Esophagus muscularis mucosa (tissue), 4 donors: ENCODE data around the gene ZMYND15. TPM values are rescaled to one million over a fixed set of nuclear protein-coding genes. Genes with fewer than 3 reads are reported as not detected.
A peak's percentile ranks its signal among the peaks of the same experiment; 100 is the strongest.

Experiments used
- DNase-seq: peaks from one replicate; pipeline ENCODE4 v3.0.0-alpha.2; 2017; ENCODE audit errors: extremely low spot score
- H3K27ac ChIP-seq, 4 donors: fragments of 200-600 bp; sonication (generic); replicated peaks in 1 of 4; 1 replicate in 3 of 4; 2 replicates in 1 of 4; pipeline ENCODE4 v1.5.1; 2016 to 2019; ENCODE audit warnings: mild to moderate bottlenecking in 1 of 4
- H3K27me3 ChIP-seq, 4 donors: fragments of 200-600 bp; sonication (generic); one replicate each; pipeline versions ENCODE4 v1.5.1 to v1.6.0; 2016 to 2019
- H3K36me3 ChIP-seq, 4 donors: fragments of 200-600 bp; sonication (generic); one replicate each; pipeline ENCODE4 v1.5.1; 2016 to 2019
- H3K4me1 ChIP-seq, 4 donors: fragments of 200-600 bp; sonication (generic); one replicate each; pipeline ENCODE4 v1.5.1; 2016 to 2019
- H3K4me3 ChIP-seq, 4 donors: fragments of 200-600 bp; sonication (generic); 1 replicate in 2 of 4; 2 replicates in 2 of 4; pipeline ENCODE4 v1.5.1; 2016 to 2019; ENCODE audit warnings: mild to moderate bottlenecking in 4 of 4, moderate library complexity in 1 of 4
- H3K9me3 ChIP-seq, 4 donors: fragments of 200-600 bp; sonication (generic); 1 replicate in 3 of 4; 2 replicates in 1 of 4; pipeline ENCODE4 v1.5.1; 2016 to 2019
- EP300 ChIP-seq: sonication (generic); formaldehyde crosslinking; IDR thresholded peaks from one replicate; pipeline ENCODE4 v1.6.1; 2017; ENCODE audit warnings: antibody characterized with exemption
- POLR2A ChIP-seq: fragments of 450-650 bp; IDR thresholded peaks from one replicate; pipeline ENCODE4 v1.6.1; 2017; ENCODE audit warnings: antibody characterized with exemption, moderate library complexity, mild to moderate bottlenecking, low read depth
- POLR2AphosphoS5 ChIP-seq, 2 donors: sonication (generic); formaldehyde crosslinking; IDR thresholded peaks; one replicate each; pipeline ENCODE4 v1.6.1; 2017; ENCODE audit warnings: antibody characterized with exemption in 2 of 2
- WGBS: methylation state at CpG from one replicate; pipeline ENCODE4 v1.1.5; 2018; 5-methylcytosine and 5-hydroxymethylcytosine counted together
- intact Hi-C: fragments of 100-400 bp; cut with DNase I; formaldehyde crosslinking; loops from one replicate; pipeline ENCODE4 v1.15.1; 2023
- total RNA-seq, 4 donors: library from RNA; depleted of rRNA; stranded (reverse); fragments of >200 nt; gene quantifications; one replicate each; pipeline versions ENCODE4 v1.1.0 to v1.2.1, GENCODE V29; 2016
- TF ChIP-seq, protein P1 (sequence below), 3 experiments: fragments of 200-600 bp in 2 of 3; fragments of 450-650 bp in 1 of 3; sonication (generic) in 2 of 3; IDR thresholded peaks; one replicate each; pipeline ENCODE4 v1.5.1; 2017 to 2019; ENCODE audit warnings: antibody characterized with exemption in 3 of 3, mild to moderate bottlenecking in 2 of 3, moderate library complexity in 1 of 3

The ZMYND15 gene
- total RNA-seq, 4 donors from 2014 or later: 0.23 to 0.50 (median 0.42) TPM; not detected in 1

DNA sequence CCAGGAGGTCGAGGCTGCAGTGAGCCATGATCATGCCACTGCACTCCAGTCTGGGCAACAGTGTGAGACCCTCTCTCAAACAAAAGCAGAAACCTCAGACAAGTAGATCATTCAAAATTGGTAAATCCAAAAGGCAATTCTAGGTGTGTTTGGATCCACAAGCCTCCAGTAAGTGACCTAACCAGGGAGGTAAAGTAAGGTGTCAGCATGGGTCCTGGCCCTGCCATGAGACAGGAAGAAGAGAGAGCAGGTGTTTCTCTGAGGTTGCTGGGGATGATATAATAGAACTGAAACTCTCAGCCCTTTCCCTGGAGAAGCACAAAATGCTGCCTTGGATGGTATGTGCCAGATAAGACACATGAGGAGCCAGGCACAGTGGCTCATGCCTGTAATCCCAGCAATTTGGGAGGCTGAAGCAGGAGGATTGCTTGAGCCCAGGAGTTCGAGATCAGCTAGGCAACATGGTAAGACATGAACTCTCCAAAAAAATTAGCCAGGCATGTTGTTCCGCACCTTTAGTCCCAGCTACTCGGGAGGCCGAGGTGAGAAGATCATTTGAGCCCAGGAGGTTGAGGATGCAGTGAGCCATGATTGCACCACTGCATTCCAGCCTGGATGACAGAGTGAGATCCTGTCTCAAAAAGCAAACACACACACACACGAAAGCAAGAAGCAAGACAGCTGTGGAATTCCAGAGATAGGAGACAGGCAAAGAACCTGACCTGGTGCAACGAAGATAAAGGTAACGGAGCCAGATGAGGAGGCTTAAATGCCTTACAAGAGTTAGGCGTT is 38.5 kb downstream of the ZMYND15 start:
- Histone ChIP-seq H3K4me3 (no peak overlapping the region), H3K4me1 (no peaks in the 10 kb centered on the region), H3K9me3 (no peaks in the 10 kb centered on the region), H3K36me3 (no peaks in the 10 kb centered on the region), H3K27ac (no peak overlapping the region), H3K27me3 (peaks cover 0 to 66% (median 12%) of the 10 kb centered on the region in 4 donors)
- no peak for TF ChIP-seq POLR2A
- TF ChIP-seq EP300: no peak
- TF ChIP-seq, protein P1, sequence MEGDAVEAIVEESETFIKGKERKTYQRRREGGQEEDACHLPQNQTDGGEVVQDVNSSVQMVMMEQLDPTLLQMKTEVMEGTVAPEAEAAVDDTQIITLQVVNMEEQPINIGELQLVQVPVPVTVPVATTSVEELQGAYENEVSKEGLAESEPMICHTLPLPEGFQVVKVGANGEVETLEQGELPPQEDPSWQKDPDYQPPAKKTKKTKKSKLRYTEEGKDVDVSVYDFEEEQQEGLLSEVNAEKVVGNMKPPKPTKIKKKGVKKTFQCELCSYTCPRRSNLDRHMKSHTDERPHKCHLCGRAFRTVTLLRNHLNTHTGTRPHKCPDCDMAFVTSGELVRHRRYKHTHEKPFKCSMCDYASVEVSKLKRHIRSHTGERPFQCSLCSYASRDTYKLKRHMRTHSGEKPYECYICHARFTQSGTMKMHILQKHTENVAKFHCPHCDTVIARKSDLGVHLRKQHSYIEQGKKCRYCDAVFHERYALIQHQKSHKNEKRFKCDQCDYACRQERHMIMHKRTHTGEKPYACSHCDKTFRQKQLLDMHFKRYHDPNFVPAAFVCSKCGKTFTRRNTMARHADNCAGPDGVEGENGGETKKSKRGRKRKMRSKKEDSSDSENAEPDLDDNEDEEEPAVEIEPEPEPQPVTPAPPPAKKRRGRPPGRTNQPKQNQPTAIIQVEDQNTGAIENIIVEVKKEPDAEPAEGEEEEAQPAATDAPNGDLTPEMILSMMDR (IDR thresholded peaks at IDR 0.05): no peak
- TF ChIP-seq POLR2AphosphoS5 (IDR thresholded peaks at IDR 0.05): no peak
- intact Hi-C loops: no loop called here
- no peak for DNase-seq
- 40% methylated on average over 5 of the region's 9 CpGs for WGBS

DNA sequence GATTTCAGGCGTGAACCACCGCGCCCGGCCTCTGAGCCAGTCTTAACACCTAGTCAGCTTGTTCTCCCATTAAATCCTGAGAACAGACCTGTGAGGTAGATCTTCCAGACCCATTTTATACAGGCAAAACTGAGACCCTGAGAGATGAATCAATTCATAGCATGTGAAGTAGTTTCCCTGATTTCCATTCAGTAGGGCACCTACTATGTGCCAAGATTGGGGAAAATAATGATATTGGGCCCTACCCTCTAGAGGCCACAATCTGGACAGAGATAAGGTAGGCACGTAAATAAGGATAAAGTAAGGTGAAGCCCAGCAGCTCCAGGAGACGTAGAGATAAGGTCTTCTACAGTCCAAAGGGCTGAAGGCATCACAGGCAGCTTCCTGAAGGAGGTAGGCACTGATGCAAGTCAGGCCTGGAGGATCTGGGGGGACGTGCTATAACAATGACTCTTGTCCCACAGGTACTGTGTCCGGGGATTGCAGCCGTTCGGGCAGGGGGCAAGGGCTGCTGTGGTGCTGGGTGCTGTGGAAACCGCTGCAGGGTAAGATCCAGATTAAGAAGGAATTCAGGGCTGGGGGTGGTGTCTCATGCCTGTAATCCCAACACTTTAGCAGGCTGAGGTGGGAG is 40.8 kb downstream of the ZMYND15 start:
- H3K27me3 ChIP-seq: peaks cover 0 to 76% (median 14%) of the 10 kb centered on the region in 4 donors

DNA sequence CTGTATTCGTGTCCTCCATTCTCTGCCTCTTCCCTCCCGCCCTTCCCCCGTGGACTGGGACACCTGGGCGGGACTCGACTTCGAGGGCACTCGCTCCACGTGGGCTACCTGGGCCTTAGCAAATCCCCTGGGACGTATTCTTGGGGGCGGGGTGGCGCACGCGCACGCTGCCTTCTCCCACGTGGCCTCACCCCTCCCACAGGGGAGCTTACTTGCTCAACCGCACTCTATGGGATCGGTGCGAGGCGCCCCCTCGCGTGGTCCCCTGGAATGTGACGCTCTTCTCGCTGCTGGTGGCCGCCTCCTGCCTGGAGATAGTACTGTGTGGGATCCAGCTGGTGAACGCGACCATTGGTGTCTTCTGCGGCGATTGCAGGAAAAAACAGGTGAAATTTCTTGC is 43.0 kb downstream of the ZMYND15 start:
- intact Hi-C loops: no loop called here
- peaks cover 0 to 79% (median 16%) of the 10 kb centered on the region in 4 donors for H3K27me3 ChIP-seq

More for the DNA sequence above, 40.8 kb downstream of the ZMYND15 start:
- no peak overlapping the region for H3K27ac ChIP-seq
- intact Hi-C loops: no loop called here
- H3K4me1 ChIP-seq: peaks cover 6 to 8% (median 7%) of the 10 kb centered on the region in 4 donors
- no peaks in the 10 kb centered on the region for H3K36me3 ChIP-seq
- H3K4me3 ChIP-seq: no peak overlapping the region
- no peaks in the 10 kb centered on the region for H3K9me3 ChIP-seq
- no peak for DNase-seq
- TF ChIP-seq EP300 (no peak), POLR2A (no peak), POLR2AphosphoS5 (IDR thresholded peaks at IDR 0.05) (no peak)
- TF ChIP-seq, protein P1 (IDR thresholded peaks at IDR 0.05): no peak
- WGBS: 90% methylated on average over 11 of the region's 11 CpGs

DNA sequence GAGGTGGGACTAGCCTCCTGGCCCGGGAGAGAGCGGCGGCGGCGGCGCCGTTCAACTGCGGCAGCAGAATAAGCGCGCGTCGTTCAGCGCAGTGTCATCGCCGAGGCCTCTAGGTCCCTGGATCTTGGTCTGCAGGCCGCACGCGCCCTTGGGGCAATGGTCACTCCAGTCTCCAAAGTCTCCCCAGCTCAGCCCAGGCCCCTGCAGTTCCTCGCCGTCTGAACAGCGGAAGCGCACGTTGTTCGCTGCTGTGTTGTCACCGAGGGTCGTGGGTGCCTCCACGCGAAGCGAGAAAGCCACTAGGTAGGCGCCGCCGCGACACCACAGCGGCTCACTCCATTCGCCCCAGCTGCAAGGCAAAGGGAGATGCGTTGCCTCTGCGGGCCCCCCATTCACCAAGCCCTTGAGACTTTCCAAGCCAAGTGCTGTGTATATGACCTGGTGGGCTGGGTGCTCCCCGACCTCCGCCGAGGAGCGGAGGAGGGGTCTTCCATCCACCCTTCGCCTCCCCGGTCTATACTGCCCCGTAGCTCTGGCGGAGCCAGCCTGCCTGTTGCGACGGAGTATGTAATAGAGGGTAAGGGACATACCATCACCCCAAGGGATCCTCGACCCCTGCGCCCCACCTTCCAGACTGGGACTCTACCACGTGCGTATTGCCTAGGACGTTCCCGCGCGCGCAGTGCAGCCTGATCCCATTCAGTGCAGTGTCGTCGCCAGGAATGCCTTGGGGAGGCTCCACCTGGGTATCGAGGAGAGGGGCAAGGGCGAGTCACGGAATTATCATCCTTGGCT is 45.9 kb downstream of the ZMYND15 start:
- intact Hi-C loops: loop anchor here (2.0 kb wide), 1 partner anchor 103 kb away; no protein-coding TSS in a partner anchor
- WGBS: 12% methylated on average over 29 of the region's 61 CpGs
- H3K27me3 ChIP-seq: peaks cover 0 to 53% (median 11%) of the 10 kb centered on the region in 4 donors

More for the DNA sequence above, 43.0 kb downstream of the ZMYND15 start:
- Histone ChIP-seq H3K4me3 (no peak overlapping the region), H3K36me3 (no peaks in the 10 kb centered on the region), H3K4me1 (peaks cover 23 to 30% (median 29%) of the 10 kb centered on the region in 4 donors), H3K27ac (no peak overlapping the region), H3K9me3 (no peaks in the 10 kb centered on the region)
- WGBS: 42% methylated on average over 19 of the region's 28 CpGs
- DNase-seq: no peak
- TF ChIP-seq POLR2AphosphoS5 (IDR thresholded peaks at IDR 0.05) (no peak), POLR2A (no peak), EP300 (no peak)
- TF ChIP-seq, protein P1 (IDR thresholded peaks at IDR 0.05): no peak

More for the DNA sequence above, 45.9 kb downstream of the ZMYND15 start:
- H3K4me1 ChIP-seq: peaks cover 33 to 46% (median 45%) of the 10 kb centered on the region in 4 donors
- DNase-seq: no peak
- H3K9me3 ChIP-seq: no peaks in the 10 kb centered on the region
- no peak overlapping the region for H3K27ac ChIP-seq
- TF ChIP-seq EP300 (no peak), POLR2AphosphoS5 (IDR thresholded peaks at IDR 0.05) (no peak), POLR2A (no peak)
- TF ChIP-seq, protein P1 (IDR thresholded peaks at IDR 0.05): no peak
- no peaks in the 10 kb centered on the region for H3K36me3 ChIP-seq
- H3K4me3 ChIP-seq: peak overlapping the region; percentile 31 to 50 (median 42)
